Body of pancreas (tissue), 4 donors: ENCODE measurements around the gene JAKMIP3. TPM values are rescaled to one million over a fixed set of nuclear protein-coding genes. Genes with fewer than 3 reads are reported as not detected.

Experiments used
- ATAC-seq: fragments of 150-250 bp; one replicate; pipeline ENCODE4 v1.9.1; 2016
- DNase-seq, 4 donors: peaks; one replicate each; pipeline ENCODE4 v3.0.0-alpha.2; 2019
- H3K27ac ChIP-seq, 4 donors: fragments of 200-600 bp; sonication (generic); 1 replicate in 3 of 4; 2 replicates in 1 of 4; pipeline versions ENCODE4 v1.5.1 to v1.6.1; 2016 to 2019; ENCODE audit warnings: mild to moderate bottlenecking in 1 of 4, mixed read lengths in 1 of 4, moderate library complexity in 1 of 4
- H3K27me3 ChIP-seq, 2 donors: fragments of 200-600 bp; sonication (generic); one replicate each; pipeline ENCODE4 v1.6.0; 2016; ENCODE audit warnings: mild to moderate bottlenecking in 1 of 2
- H3K36me3 ChIP-seq, 2 donors: fragments of 200-600 bp; sonication (generic); replicated peaks in 1 of 2; 2 replicates each; pipeline ENCODE4 v1.5.1; 2016; ENCODE audit warnings: low read depth in 2 of 2; ENCODE audit not compliant: insufficient read depth in 1 of 2
- H3K4me1 ChIP-seq: fragments of 200-600 bp; sonication (generic); one replicate; pipeline ENCODE4 v1.6.0; 2016
- H3K4me3 ChIP-seq, 2 donors: fragments of 200-600 bp; sonication (generic); 1 replicate in 1 of 2; 2 replicates in 1 of 2; pipeline ENCODE4 v1.5.1; 2016 to 2019
- H3K9me3 ChIP-seq, 3 donors: fragments of 200-600 bp; sonication (generic); 1 replicate in 2 of 3; 2 replicates in 1 of 3; pipeline ENCODE4 v1.5.1; 2016
- CTCF ChIP-seq, 7 experiments: fragments of 450-650 bp in 4 of 7; fragments of 200-600 bp in 3 of 7; sonication (generic) in 3 of 7; IDR thresholded peaks; one replicate each; pipeline ENCODE4 v1.5.1; 2016 to 2019; ENCODE audit warnings: antibody characterized with exemption in 7 of 7
- POLR2A ChIP-seq, 3 donors: fragments of 450-650 bp; IDR thresholded peaks; one replicate each; pipeline ENCODE4 v1.6.1; 2016; ENCODE audit warnings: antibody characterized with exemption in 3 of 3, mild to moderate bottlenecking in 2 of 3
- WGBS, 2 donors: methylation state at CpG; one replicate each; pipeline ENCODE4 v1.1.5; 2017; 5-methylcytosine and 5-hydroxymethylcytosine counted together
- intact Hi-C: fragments of 100-400 bp; cut with DNase I; formaldehyde crosslinking; loops from one replicate; pipeline ENCODE4 v1.15.1; 2023
- total RNA-seq, 2 donors: library from RNA; depleted of rRNA; stranded (reverse); fragments of >200 nt; gene quantifications; one replicate each; pipeline ENCODE4 v1.1.0, GENCODE V29; 2016

Gene JAKMIP3
- total RNA-seq, 2 donors from 2014 or later: 0.26 to 0.33 TPM

- TF ChIP-seq POLR2A (IDR thresholded peaks at IDR 0.05) (no peak), CTCF (IDR thresholded peaks at IDR 0.05) (no peak)
- H3K27me3 ChIP-seq: no peaks in the 10 kb centered on the region
- 42 to 54% methylated on average over 9 to 10 of the region's 10 CpGs for WGBS, 2 donors
- ATAC-seq (no peak), DNase-seq (no peak)
- no peaks in the 10 kb centered on the region for H3K4me1 ChIP-seq
- H3K36me3 ChIP-seq: no peaks in the 10 kb centered on the region
- H3K9me3 ChIP-seq: no peaks in the 10 kb centered on the region
- H3K27ac ChIP-seq: no peak overlapping the region
- intact Hi-C loops: no loop called here
- no peak overlapping the region for H3K4me3 ChIP-seq
These were observed 35.8 kb downstream of the JAKMIP3 start for GRCh38 chr10:132101529-132101928.

GRCh38 chr10:132102071-132102716, 36.4 kb downstream of the JAKMIP3 start:
- Histone ChIP-seq H3K36me3 (no peaks in the 10 kb centered on the region), H3K4me3 (no peak overlapping the region), H3K27ac (no peak overlapping the region), H3K4me1 (no peaks in the 10 kb centered on the region), H3K27me3 (no peaks in the 10 kb centered on the region), H3K9me3 (no peaks in the 10 kb centered on the region)
- 65 to 72% methylated on average over 18 to 21 of the region's 23 CpGs for WGBS, 2 donors
- TF ChIP-seq CTCF (IDR thresholded peaks at IDR 0.05) (no peak), POLR2A (IDR thresholded peaks at IDR 0.05) (no peak)
- intact Hi-C loops: no loop called here
- ATAC-seq (no peak), DNase-seq (peak in 1 of 4 donors; percentile 4)

- no peaks in the 10 kb centered on the region for H3K9me3 ChIP-seq
- DNase-seq (no peak), ATAC-seq (no peak)
- intact Hi-C loops: no loop called here
- no peak overlapping the region for H3K4me3 ChIP-seq
- H3K4me1 ChIP-seq: no peaks in the 10 kb centered on the region
- no peak overlapping the region for H3K27ac ChIP-seq
- TF ChIP-seq POLR2A (IDR thresholded peaks at IDR 0.05) (no peak), CTCF (IDR thresholded peaks at IDR 0.05) (no peak)
- H3K36me3 ChIP-seq: no peaks in the 10 kb centered on the region
- WGBS, 2 donors: 56 to 67% methylated on average over 8 of the region's 8 CpGs
- H3K27me3 ChIP-seq: no peaks in the 10 kb centered on the region
These were observed 37.0 kb downstream of the JAKMIP3 start for GRCh38 chr10:132102717-132103110.

GRCh38 chr10:132103116-132103910, 37.6 kb downstream of the JAKMIP3 start:
- no peak overlapping the region for H3K27ac ChIP-seq
- TF ChIP-seq CTCF (IDR thresholded peaks at IDR 0.05): no peak
- no peak for TF ChIP-seq POLR2A (IDR thresholded peaks at IDR 0.05)
- WGBS, 2 donors: 52 to 55% methylated on average over 7 of the region's 7 CpGs
- no peak overlapping the region for H3K4me3 ChIP-seq
- no peaks in the 10 kb centered on the region for H3K9me3 ChIP-seq
- no peaks in the 10 kb centered on the region for H3K27me3 ChIP-seq
- DNase-seq (peak in 1 of 4 donors; percentile 2), ATAC-seq (no peak)
- intact Hi-C loops: no loop called here
- H3K36me3 ChIP-seq: no peaks in the 10 kb centered on the region
- no peaks in the 10 kb centered on the region for H3K4me1 ChIP-seq
